HepG2 (cell line): ENCODE results near the gene CCT7. TPM values are rescaled to one million over a fixed set of nuclear protein-coding genes. Genes with fewer than 3 reads are reported as not detected.

Experiments
- HDAC1 ChIP-seq: sonication (generic); formaldehyde crosslinking; IDR thresholded peaks from 2 replicates; pipeline ENCODE4 v1.5.1; 2020; ENCODE audit warnings: mild to moderate bottlenecking, missing genetic modification reagents
- KAT8 ChIP-seq: IDR thresholded peaks from 2 replicates; pipeline ENCODE4 v1.6.1; 2016; ENCODE audit warnings: missing genetic modification reagents, missing compliant biosample characterization
- KMT2B ChIP-seq: IDR thresholded peaks from 2 replicates; pipeline ENCODE4 v1.6.1; 2016; ENCODE audit warnings: missing genetic modification reagents, missing compliant biosample characterization
- MTA1 ChIP-seq: sonication (generic); formaldehyde crosslinking; IDR thresholded peaks from 2 replicates; pipeline ENCODE4 v1.4.0; 2020; ENCODE audit warnings: missing genetic modification reagents, mild to moderate bottlenecking, borderline replicate concordance
- NFRKB ChIP-seq: fragments of 450-650 bp; IDR thresholded peaks from 2 replicates; pipeline ENCODE4 v1.6.1; 2017
- PHF8 ChIP-seq: sonication (generic); formaldehyde crosslinking; IDR thresholded peaks from 2 replicates; pipeline ENCODE4 v1.5.0; 2020; ENCODE audit warnings: missing genetic modification reagents
- POGZ ChIP-seq: sonication (generic); formaldehyde crosslinking; IDR thresholded peaks from 2 replicates; pipeline ENCODE4 v1.4.0; 2020; ENCODE audit warnings: mild to moderate bottlenecking, missing genetic modification reagents
- POLR2A ChIP-seq, 2 experiments: IDR thresholded peaks; 2 replicates each; pipeline ENCODE4 v1.6.1; 2011; ENCODE audit warnings: low read depth in 2 of 2, low read length in 2 of 2, mild to moderate bottlenecking in 1 of 2, moderate library complexity in 1 of 2; ENCODE audit not compliant: insufficient read depth in 1 of 2
- POLR2AphosphoS5 ChIP-seq: IDR thresholded peaks from 2 replicates; pipeline ENCODE4 v1.6.1; 2012; ENCODE audit warnings: low read depth, low read length
- RBAK ChIP-seq: sonication (generic); formaldehyde crosslinking; IDR thresholded peaks from 2 replicates; pipeline ENCODE4 v1.5.1; 2020; ENCODE audit warnings: mild to moderate bottlenecking, missing genetic modification reagents
- SIN3A ChIP-seq: IDR thresholded peaks from 2 replicates; pipeline ENCODE4 v1.6.1; 2011; ENCODE audit warnings: low read depth, mild to moderate bottlenecking, control low read depth, low read length, borderline replicate concordance
- SMAD1 ChIP-seq: sonication (generic); formaldehyde crosslinking; IDR thresholded peaks from 2 replicates; pipeline ENCODE4 v1.4.0; 2020; ENCODE audit warnings: missing genetic modification reagents, low read depth, mild to moderate bottlenecking, borderline replicate concordance
- SMAD3 ChIP-seq: sonication (generic); formaldehyde crosslinking; IDR thresholded peaks from 2 replicates; pipeline ENCODE4 v1.4.0; 2020; ENCODE audit warnings: missing genetic modification reagents
- SP5 ChIP-seq: IDR thresholded peaks from 2 replicates; pipeline ENCODE4 v1.6.1; 2016; ENCODE audit warnings: low read depth, borderline replicate concordance
- STAT5B ChIP-seq: sonication (generic); formaldehyde crosslinking; IDR thresholded peaks from 2 replicates; pipeline ENCODE4 v1.4.0; 2020; ENCODE audit warnings: missing genetic modification reagents
- U2AF1 ChIP-seq: fragments of 200-400 bp; formaldehyde crosslinking; optimal IDR thresholded peaks from 2 replicates; pipeline ENCODE3; 2017; ENCODE audit warnings: mild to moderate bottlenecking, low read depth, low read length
- ZNF772 ChIP-seq: sonication (generic); formaldehyde crosslinking; IDR thresholded peaks from 2 replicates; pipeline ENCODE4 v1.5.0; 2020; ENCODE audit warnings: mild to moderate bottlenecking, missing genetic modification reagents
- polyA plus RNA-seq, 8 experiments: library from polyadenylated mRNA; depleted of rRNA in 3 of 8; stranded (reverse) in 7 of 8; unstranded in 1 of 8; fragments of >200 nt; fragmentation: Illumina TruSeq in 4 of 8; extraction: Trizol in 4 of 8; gene quantifications; 2 replicates each; pipeline versions ENCODE4 v1.2.1 to v1.2.3, GENCODE V29; 2011 to 2016; ENCODE audit warnings: low read depth in 4 of 8, missing spikeins in 1 of 8, mixed read lengths in 1 of 8; ENCODE audit not compliant: insufficient read depth in 1 of 8
- total RNA-seq, 5 experiments: library from RNA; depleted of rRNA; stranded (reverse); fragments of >200 nt; fragmentation: Illumina TruSeq; extraction: Trizol; gene quantifications; 2 replicates each; pipeline ENCODE4 v1.2.3, GENCODE V29; 2016; ENCODE audit warnings: low read depth in 1 of 5
- TF ChIP-seq, protein P1 (sequence below): sonication (generic); formaldehyde crosslinking; IDR thresholded peaks from 2 replicates; pipeline ENCODE4 v1.4.0; 2020; ENCODE audit warnings: mild to moderate bottlenecking, missing genetic modification reagents
- TF ChIP-seq, protein P2 (sequence below): sonication (generic); formaldehyde crosslinking; IDR thresholded peaks from 2 replicates; pipeline ENCODE4 v1.8.0; 2022; ENCODE audit warnings: mild to moderate bottlenecking, missing genetic modification reagents
- TF ChIP-seq, protein P3 (sequence below): sonication (generic); formaldehyde crosslinking; IDR thresholded peaks from 2 replicates; pipeline ENCODE4 v1.8.0; 2022; ENCODE audit warnings: mild to moderate bottlenecking, missing genetic modification reagents, borderline replicate concordance
- TF ChIP-seq, protein P4 (sequence below): sonication (generic); formaldehyde crosslinking; IDR thresholded peaks from 2 replicates; pipeline ENCODE4 v1.5.1; 2020; ENCODE audit warnings: missing genetic modification reagents, mild to moderate bottlenecking, borderline replicate concordance
- TF ChIP-seq, protein P5 (sequence below): sonication (generic); formaldehyde crosslinking; IDR thresholded peaks from 2 replicates; pipeline ENCODE4 v1.5.1; 2020; ENCODE audit warnings: mild to moderate bottlenecking, missing genetic modification reagents, moderate library complexity

CCT7 gene
- total and polyA plus RNA-seq, 2 of the 13 experiments (the other 11 are each of a cell fraction or from before 2014, with no cell fraction given) = 347 to 517 TPM

DNA sequence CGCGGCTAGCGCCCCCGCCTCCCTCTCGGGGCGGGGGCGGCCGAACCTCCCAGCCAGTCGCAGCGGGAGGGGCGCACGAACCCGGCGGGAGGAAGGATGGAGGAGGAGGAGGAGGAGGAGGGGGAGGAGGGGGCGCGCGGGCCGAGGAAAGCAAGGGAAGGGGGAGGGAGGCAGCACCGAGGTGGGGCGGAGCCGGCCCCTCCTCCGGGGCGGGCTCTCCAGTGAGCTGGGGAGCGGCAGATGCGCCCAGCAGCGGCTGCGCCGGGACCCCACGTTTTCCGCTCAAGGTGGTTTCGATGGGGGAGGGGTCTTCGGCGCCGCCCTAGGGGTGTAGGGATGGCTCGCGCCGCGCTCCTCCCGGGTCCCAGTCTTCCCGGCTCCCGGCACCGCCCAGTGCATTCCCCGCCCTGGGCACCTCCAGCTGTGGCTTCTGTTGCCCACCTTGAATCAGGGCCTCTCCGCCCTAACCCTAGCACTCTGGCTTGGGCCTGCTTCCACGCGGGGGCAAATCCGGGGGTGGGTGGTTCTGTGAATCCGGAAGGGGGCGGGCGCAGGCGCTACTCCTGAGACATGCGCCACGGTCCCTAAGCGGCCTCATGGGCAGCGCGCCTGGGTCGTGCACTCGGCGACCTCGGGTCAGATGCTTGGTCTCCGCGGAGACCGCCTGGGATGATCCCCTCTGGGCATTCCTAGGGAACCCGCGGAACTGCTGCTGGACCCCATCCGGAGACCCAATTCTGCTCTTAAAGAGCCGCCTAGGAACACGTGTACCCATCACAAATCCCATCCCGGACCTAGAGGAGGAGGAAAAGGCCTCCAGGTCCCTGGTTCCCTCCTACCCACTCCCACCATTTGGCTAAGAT, 50.4 kb downstream of the CCT7 start, which contains the start of gene FBXO41 (continued):
- TF ChIP-seq, protein P1, sequence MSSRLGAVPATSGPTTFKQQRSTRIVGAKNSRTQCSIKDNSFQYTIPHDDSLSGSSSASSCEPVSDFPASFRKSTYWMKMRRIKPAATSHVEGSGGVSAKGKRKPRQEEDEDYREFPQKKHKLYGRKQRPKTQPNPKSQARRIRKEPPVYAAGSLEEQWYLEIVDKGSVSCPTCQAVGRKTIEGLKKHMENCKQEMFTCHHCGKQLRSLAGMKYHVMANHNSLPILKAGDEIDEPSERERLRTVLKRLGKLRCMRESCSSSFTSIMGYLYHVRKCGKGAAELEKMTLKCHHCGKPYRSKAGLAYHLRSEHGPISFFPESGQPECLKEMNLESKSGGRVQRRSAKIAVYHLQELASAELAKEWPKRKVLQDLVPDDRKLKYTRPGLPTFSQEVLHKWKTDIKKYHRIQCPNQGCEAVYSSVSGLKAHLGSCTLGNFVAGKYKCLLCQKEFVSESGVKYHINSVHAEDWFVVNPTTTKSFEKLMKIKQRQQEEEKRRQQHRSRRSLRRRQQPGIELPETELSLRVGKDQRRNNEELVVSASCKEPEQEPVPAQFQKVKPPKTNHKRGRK = 0 out of 2 replicates have a peak, but pooled peaks have one; percentile 43
- TF ChIP-seq NFRKB (no peak), RBAK (CRISPR knock-in tag) (0 out of 2 replicates have a peak, but pooled peaks have one; percentile 46), KMT2B (CRISPR knock-in tag) (no peak), KAT8 (CRISPR knock-in tag) (peak; percentile 52), POLR2A (IDR thresholded peaks at IDR 0.05; ENCODE audit: insufficient read depth in 1 of 2, low read depth in 2 of 2, low read length in 2 of 2) (peak in 1 of 2 experiments; percentile 78; a peak in 2 of 4 replicates), U2AF1 (no peak), POGZ (CRISPR knock-in tag) (peak; percentile 51; the same call in 1 of the 2 replicates), SMAD1 (CRISPR knock-in tag) (0 out of 2 replicates have a peak, but pooled peaks have one; percentile 12), SIN3A (0 out of 2 replicates have a peak, but pooled peaks have one; percentile 16), STAT5B (CRISPR knock-in tag) (no peak), SP5 (CRISPR knock-in tag) (peak; percentile 86), POLR2AphosphoS5 (peak; percentile 74), MTA1 (CRISPR knock-in tag) (peak; percentile 84), HDAC1 (CRISPR knock-in tag) (peak; percentile 41; the same call in 1 of the 2 replicates), PHF8 (CRISPR knock-in tag) (peak; percentile 66), ZNF772 (CRISPR knock-in tag) (peak; percentile 21; the same call in 1 of the 2 replicates), SMAD3 (no peak)
- TF ChIP-seq, protein P2, sequence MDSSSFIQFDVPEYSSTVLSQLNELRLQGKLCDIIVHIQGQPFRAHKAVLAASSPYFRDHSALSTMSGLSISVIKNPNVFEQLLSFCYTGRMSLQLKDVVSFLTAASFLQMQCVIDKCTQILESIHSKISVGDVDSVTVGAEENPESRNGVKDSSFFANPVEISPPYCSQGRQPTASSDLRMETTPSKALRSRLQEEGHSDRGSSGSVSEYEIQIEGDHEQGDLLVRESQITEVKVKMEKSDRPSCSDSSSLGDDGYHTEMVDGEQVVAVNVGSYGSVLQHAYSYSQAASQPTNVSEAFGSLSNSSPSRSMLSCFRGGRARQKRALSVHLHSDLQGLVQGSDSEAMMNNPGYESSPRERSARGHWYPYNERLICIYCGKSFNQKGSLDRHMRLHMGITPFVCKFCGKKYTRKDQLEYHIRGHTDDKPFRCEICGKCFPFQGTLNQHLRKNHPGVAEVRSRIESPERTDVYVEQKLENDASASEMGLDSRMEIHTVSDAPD (CRISPR knock-in tag) = peak; percentile 70; the same call in 1 of the 2 replicates
- TF ChIP-seq, protein P3, sequence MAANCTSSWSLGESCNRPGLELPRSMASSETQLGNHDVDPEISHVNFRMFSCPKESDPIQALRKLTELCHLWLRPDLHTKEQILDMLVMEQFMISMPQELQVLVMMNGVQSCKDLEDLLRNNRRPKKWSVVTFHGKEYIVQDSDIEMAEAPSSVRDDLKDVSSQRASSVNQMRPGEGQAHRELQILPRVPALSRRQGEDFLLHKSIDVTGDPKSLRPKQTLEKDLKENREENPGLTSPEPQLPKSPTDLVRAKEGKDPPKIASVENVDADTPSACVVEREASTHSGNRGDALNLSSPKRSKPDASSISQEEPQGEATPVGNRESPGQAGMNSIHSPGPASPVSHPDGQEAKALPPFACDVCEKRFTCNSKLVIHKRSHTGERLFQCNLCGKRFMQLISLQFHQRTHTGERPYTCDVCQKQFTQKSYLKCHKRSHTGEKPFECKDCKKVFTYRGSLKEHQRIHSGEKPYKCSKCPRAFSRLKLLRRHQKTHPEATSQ (CRISPR knock-in tag) = peak; percentile 32; the same call in 1 of the 2 replicates
- TF ChIP-seq, protein P4, sequence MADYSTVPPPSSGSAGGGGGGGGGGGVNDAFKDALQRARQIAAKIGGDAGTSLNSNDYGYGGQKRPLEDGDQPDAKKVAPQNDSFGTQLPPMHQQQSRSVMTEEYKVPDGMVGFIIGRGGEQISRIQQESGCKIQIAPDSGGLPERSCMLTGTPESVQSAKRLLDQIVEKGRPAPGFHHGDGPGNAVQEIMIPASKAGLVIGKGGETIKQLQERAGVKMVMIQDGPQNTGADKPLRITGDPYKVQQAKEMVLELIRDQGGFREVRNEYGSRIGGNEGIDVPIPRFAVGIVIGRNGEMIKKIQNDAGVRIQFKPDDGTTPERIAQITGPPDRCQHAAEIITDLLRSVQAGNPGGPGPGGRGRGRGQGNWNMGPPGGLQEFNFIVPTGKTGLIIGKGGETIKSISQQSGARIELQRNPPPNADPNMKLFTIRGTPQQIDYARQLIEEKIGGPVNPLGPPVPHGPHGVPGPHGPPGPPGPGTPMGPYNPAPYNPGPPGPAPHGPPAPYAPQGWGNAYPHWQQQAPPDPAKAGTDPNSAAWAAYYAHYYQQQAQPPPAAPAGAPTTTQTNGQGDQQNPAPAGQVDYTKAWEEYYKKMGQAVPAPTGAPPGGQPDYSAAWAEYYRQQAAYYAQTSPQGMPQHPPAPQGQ = no peak
- TF ChIP-seq, protein P5, sequence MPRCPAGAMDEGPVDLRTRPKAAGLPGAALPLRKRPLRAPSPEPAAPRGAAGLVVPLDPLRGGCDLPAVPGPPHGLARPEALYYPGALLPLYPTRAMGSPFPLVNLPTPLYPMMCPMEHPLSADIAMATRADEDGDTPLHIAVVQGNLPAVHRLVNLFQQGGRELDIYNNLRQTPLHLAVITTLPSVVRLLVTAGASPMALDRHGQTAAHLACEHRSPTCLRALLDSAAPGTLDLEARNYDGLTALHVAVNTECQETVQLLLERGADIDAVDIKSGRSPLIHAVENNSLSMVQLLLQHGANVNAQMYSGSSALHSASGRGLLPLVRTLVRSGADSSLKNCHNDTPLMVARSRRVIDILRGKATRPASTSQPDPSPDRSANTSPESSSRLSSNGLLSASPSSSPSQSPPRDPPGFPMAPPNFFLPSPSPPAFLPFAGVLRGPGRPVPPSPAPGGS (CRISPR knock-in tag) = peak; percentile 19; the same call in 1 of the 2 replicates
